Measurements from ENCODE around the gene PAMR1. TPM values are rescaled to one million over a fixed set of nuclear protein-coding genes. Genes with fewer than 3 reads are reported as not detected.

The PAMR1 gene
- total RNA-seq, 2 donors from 2014 or later = 0.99 to 3.6 TPM

DNA sequence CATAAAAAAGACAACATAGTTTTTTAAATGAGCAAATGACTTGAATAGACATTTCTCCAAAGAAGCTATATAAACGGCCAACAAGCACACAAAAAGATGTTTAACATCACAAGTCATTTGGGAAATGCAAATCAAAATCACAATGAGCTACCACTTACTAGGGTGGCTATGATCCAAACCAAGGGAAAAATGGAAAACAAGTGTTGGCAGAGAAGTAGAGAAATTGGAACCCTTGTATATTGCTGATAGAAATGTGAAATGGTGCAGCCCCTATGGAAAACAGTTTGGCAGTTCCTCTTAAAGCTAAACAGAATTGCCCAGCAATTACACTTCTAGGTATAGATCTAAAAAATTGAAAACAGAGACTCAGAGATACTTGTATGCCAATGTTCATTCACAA, 29.0 kb downstream of the PAMR1 start:
- Histone ChIP-seq H3K36me3 (replicated peaks in 1 of 2; ENCODE audit: insufficient read depth in 1 of 2, low read depth in 2 of 2) (no peaks in the 10 kb centered on the region), H3K9me3 (no peaks in the 10 kb centered on the region), H3K27me3 (no peaks in the 10 kb centered on the region), H3K27ac (no peak overlapping the region), H3K4me1 (no peaks in the 10 kb centered on the region), H3K4me3 (no peak overlapping the region)
- no peak for DNase-seq
- 33 to 54% methylated on average over 1 of the region's 1 CpG for WGBS, 2 donors
- TF ChIP-seq, protein P1, sequence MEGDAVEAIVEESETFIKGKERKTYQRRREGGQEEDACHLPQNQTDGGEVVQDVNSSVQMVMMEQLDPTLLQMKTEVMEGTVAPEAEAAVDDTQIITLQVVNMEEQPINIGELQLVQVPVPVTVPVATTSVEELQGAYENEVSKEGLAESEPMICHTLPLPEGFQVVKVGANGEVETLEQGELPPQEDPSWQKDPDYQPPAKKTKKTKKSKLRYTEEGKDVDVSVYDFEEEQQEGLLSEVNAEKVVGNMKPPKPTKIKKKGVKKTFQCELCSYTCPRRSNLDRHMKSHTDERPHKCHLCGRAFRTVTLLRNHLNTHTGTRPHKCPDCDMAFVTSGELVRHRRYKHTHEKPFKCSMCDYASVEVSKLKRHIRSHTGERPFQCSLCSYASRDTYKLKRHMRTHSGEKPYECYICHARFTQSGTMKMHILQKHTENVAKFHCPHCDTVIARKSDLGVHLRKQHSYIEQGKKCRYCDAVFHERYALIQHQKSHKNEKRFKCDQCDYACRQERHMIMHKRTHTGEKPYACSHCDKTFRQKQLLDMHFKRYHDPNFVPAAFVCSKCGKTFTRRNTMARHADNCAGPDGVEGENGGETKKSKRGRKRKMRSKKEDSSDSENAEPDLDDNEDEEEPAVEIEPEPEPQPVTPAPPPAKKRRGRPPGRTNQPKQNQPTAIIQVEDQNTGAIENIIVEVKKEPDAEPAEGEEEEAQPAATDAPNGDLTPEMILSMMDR (IDR thresholded peaks at IDR 0.05) = no peak
- no peak for TF ChIP-seq POLR2A (IDR thresholded peaks at IDR 0.05)
- intact Hi-C loops (cut with DNase I) = no loop called here
- no peak for ATAC-seq

DNA sequence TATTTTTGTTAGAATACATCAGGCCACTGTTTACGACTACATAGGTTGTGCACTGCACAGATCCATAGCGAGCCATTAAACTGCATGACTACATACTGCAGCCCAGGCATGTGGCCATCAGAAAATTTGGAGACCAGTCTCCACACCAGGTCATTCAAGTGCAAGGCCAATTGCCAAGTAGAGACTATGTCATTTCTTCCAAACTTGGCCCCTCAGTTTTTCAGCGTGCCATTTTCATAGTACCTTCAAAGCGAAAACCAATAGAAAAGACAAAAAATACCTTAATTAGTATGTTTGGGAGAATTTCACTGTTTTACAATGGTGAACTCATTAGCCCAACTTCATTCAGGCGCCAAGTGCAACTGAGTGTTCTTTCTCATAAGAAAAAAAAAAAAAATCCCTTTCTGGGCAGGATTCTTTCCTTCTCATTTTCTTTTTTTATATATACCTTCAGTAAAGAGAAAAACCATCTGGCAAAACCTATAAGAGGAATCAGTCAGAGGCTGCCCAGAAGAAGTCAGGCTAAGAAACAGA, 30.4 kb downstream of the PAMR1 start:
- Histone ChIP-seq H3K9me3 (no peaks in the 10 kb centered on the region), H3K4me1 (no peaks in the 10 kb centered on the region), H3K27ac (no peak overlapping the region), H3K27me3 (no peaks in the 10 kb centered on the region), H3K36me3 (replicated peaks in 1 of 2; ENCODE audit: insufficient read depth in 1 of 2, low read depth in 2 of 2) (no peaks in the 10 kb centered on the region), H3K4me3 (no peak overlapping the region)
- WGBS, 2 donors = 90 to 91% methylated on average over 5 of the region's 5 CpGs
- intact Hi-C loops (cut with DNase I) = no loop called here
- DNase-seq = no peak
- ATAC-seq = no peak
- TF ChIP-seq POLR2A (IDR thresholded peaks at IDR 0.05) = no peak
- TF ChIP-seq, protein P1 (IDR thresholded peaks at IDR 0.05) = no peak

DNA sequence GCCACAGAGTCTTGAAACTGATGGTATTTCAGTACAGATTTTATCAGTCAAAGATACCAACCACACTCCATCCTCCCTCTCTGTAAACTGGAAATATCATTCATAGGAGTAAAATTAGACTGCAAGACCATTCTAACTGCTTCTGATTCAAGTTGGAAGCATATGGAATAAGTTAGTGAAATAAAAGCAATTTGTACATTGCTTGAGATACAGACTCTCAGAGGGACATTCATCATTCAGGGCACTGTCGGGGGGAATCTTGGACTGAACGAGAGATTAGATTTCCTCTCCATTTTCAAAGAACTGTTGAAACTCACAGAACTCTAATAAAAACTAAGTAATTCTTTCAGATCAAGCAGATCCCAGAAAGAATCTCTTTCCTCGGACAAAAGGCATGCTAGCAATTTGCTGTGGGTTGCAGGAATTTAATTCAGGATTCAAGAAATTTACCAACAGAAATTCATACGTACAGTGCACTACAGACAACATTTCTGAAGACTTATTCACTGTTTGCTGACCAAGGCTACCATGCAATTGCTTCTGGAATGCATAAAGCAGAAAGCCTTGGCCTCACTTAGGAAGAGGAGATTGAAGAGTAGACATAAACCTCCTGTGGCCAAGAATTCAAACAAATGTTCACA, 34.1 kb downstream of the PAMR1 start:
- ATAC-seq (no peak), DNase-seq (no peak)
- Histone ChIP-seq H3K27me3 (no peaks in the 10 kb centered on the region), H3K4me3 (no peak overlapping the region), H3K4me1 (peaks cover 14% of the 10 kb centered on the region), H3K27ac (no peak overlapping the region), H3K9me3 (no peaks in the 10 kb centered on the region), H3K36me3 (replicated peaks in 1 of 2; ENCODE audit: insufficient read depth in 1 of 2, low read depth in 2 of 2) (no peaks in the 10 kb centered on the region)
- TF ChIP-seq, protein P1 (IDR thresholded peaks at IDR 0.05) = no peak
- no peak for TF ChIP-seq POLR2A (IDR thresholded peaks at IDR 0.05)
- WGBS, 2 donors = 77 to 89% methylated on average over 4 of the region's 4 CpGs
- intact Hi-C loops (cut with DNase I) = no loop called here

DNA sequence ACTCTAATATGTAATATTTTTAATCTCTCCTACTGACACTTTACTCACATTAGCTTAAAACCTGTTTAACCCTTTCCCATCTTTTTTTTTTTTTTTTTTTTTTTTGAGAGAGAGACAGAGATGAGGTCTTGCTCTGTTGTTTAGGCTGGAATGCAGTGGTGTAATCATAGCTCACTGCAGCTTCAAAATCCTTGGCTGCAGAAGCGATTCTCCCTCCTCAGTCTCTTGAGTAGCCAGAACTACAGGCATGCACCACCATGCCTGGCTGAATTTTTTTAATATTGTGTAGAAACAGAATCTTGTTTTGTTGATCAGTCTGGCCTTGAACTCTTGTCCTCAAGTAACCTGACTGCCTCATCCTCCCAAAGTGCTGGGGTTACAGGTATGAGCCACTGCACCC, 37.3 kb downstream of the PAMR1 start:
- Histone ChIP-seq H3K27ac (no peak overlapping the region), H3K36me3 (replicated peaks in 1 of 2; ENCODE audit: insufficient read depth in 1 of 2, low read depth in 2 of 2) (no peaks in the 10 kb centered on the region), H3K9me3 (no peaks in the 10 kb centered on the region), H3K4me3 (no peak overlapping the region), H3K4me1 (peaks cover 22% of the 10 kb centered on the region), H3K27me3 (no peaks in the 10 kb centered on the region)
- intact Hi-C loops (cut with DNase I) = no loop called here
- TF ChIP-seq POLR2A (IDR thresholded peaks at IDR 0.05) = no peak
- TF ChIP-seq, protein P1 (IDR thresholded peaks at IDR 0.05) = no peak
- no peak for ATAC-seq
- DNase-seq = no peak
- 67 to 71% methylated on average over 1 of the region's 1 CpG for WGBS, 2 donors

DNA sequence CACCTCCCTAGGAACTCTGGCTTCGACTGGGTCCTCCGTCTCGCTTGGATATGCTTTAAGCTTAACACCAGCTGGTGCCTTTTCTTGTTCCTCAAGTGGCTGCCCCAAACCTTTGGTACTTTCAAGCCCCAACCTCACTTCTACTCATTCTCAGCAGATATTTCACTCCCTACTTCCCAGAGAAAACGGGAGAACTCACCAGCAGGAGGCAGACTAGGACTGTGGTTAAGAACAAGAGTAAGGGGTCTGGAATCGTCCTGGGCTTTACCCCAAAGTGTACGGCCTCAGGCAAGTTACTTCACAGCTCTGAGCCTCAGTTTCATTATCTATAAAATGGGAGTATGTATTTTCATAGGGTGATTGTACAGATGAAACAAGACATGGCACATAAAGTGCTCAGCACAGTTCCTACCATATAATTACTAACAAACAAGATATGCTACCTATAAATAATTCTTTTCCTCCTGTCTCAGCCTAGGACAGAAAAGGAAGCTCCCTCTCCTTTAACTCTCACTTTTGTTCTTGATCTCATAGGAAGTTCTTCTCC, 37.8 kb downstream of the PAMR1 start:
- TF ChIP-seq, protein P1 (IDR thresholded peaks at IDR 0.05) = peak in 6 of 7 experiments; percentile 20 to 51 (median 36)
- no peak for TF ChIP-seq POLR2A (IDR thresholded peaks at IDR 0.05)
- DNase-seq = peak; percentile 30 to 62 (median 44)
- no peak overlapping the region for H3K4me3 ChIP-seq
- H3K36me3 ChIP-seq (replicated peaks in 1 of 2; ENCODE audit: insufficient read depth in 1 of 2, low read depth in 2 of 2) = no peaks in the 10 kb centered on the region
- no peaks in the 10 kb centered on the region for H3K27me3 ChIP-seq
- ATAC-seq = no peak
- intact Hi-C loops (cut with DNase I) = no loop called here
- no peaks in the 10 kb centered on the region for H3K9me3 ChIP-seq
- peaks cover 22% of the 10 kb centered on the region for H3K4me1 ChIP-seq
- H3K27ac ChIP-seq = no peak overlapping the region
- 13 to 22% methylated on average over 6 of the region's 6 CpGs for WGBS, 2 donors
